ENCODE measurements around the gene VPS26B. TPM values are rescaled to one million over a fixed set of nuclear protein-coding genes. Genes with fewer than 3 reads are reported as not detected.
A peak's percentile ranks its signal among the peaks of the same experiment; 100 is the strongest.

The VPS26B gene
- total RNA-seq, 1 experiment from 2014 or later, result 39.1 TPM

DNA sequence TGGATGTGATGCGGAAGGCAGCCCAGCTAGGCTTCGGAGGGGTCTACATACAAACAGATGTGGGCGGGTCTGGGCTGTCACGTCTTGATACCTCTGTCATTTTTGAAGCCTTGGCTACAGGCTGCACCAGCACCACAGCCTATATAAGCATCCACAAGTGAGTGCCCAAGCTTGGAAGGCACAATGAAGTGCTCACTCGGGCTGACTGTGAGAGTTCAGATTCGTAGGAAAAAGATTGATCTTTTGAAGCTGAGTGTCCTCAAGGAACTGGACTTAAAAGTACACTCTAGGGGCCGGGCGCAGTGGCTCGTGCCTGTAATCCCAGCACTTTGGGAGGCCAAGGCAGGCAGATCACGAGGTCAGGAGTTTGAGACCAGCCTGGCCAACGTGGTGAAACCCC lies 32.6 kb downstream of the VPS26B start:
- no peak for DNase-seq (ENCODE audit: low read depth)

DNA sequence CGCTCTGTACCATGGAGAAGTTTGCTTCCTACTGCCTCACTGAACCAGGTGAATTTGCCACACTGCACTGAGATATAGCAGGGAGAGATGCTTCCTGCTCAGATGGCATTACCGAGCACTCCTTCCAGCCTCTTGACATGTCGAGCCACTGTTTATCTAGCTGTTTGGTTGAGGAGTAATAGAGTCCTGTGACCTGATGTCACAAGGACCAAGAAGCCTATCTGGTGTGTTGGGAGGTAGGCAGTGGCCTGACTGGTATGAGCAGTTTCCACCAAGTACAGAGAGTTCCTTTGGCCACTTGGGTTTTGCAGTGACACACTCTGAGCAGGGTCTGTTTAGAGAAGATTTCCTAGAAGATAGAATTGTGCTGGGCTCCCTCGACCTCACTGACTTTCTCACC lies 34.1 kb downstream of the VPS26B start:
- DNase-seq (ENCODE audit: low read depth), result no peak

DNA sequence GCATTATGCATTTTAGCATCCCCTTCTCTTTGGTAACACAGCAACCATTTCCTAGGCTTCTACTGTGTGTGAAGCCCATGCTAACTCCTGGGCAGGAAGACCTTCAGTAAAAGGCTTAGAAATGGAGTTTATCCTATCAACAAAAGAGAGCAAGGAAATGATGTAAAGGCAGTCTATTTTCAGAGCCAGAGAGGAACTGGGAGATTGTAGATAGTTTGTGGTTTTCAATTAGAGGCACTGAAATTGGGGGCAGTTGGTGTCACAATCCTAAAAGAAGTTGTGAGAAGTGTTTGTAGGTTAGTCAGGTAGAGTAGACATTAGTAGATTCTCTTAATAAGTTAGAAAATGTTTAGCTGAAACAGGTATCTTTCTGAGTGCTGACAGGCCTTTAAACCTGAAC lies 36.0 kb downstream of the VPS26B start:
- no peak for DNase-seq (ENCODE audit: low read depth)

DNA sequence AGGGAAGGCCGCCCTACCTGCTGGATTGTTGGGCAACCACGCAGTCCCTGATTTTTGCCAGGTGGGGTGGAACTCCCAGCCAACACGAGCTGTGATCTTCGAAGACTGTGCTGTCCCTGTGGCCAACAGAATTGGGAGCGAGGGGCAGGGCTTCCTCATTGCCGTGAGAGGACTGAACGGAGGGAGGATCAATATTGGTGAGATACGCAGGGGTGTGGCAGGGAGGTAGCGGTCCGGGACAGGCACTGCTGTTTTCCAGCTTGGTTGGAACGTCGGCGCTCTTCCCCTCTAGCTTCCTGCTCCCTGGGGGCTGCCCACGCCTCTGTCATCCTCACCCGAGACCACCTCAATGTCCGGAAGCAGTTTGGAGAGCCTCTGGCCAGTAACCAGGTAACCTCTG lies 36.5 kb downstream of the VPS26B start:
- no peak for DNase-seq (ENCODE audit: low read depth)

DNA sequence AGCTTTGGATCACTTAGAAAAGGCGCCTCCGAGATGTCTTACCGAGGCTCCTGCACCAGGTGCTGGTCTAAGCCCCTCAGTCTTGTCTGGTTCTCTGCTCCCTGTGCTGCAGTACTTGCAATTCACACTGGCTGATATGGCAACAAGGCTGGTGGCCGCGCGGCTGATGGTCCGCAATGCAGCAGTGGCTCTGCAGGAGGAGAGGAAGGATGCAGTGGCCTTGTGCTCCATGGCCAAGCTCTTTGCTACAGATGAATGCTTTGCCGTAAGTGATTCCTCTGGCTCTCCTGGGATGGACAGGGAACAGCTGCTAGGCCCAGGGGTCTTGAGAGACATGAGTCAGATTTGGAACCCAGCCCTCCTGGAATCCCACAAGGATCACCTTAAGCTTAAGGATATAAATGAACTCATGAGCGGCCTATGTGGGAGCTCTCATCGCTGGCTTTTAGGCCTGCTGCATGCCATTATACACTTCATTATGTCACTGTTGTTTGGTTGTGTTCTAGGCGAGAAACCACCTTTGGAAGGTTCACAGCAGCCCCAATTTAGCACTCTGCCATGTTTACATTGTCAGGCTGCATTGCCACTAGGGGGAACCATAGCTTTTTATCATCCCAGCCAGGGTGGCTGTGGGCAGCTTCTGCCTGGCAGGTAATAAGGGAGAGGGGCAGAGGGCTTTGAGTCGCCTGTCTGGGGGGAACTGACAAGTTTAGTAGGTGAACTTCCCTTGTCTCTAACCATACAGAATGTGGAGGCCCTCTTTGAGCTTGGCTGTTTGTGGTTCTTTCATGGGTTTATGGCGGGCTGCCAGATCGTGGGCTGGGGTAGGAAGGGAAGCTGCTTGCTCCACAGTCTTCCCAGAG lies 37.4 kb downstream of the VPS26B start:
- DNase-seq (ENCODE audit: low read depth), result peak; percentile 26

DNA sequence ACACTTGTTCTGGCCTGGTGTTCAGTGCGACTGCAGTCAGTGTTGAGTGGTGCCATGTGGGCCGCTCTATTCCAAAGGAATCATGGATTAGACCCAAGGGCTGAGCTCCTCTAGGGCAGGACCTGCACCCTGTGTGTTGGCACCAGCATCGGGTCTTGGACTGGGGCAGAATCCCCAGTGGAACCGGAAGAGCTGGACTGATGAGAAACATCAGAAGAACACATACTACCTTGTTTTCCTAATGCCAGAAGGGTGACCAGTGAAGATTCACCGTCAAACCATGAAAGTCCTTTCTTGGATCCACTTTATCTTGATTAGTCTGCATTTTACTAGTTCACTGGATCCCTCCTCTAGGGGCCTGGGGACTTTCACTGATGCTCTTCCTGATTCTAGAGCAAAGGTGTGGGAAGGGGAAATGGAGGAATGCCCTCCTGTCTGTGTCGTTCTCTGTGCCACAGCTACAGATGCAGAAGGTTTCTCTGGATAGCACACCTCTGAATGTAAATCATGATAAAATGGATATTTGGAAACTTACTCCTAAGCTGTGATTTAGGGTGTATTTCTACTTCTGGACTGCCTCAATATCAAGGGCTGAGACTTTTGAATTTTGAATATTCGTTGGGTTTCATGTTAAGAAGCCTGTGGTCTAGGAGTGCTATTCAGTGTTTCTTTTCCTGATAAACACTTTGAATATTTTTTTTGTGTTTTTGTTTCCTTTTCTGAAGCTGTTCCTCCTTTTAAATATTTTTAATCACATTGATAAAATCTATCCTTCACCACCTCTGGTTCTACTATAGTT lies 40.7 kb downstream of the VPS26B start:
- DNase-seq (ENCODE audit: low read depth), result no peak

DNA sequence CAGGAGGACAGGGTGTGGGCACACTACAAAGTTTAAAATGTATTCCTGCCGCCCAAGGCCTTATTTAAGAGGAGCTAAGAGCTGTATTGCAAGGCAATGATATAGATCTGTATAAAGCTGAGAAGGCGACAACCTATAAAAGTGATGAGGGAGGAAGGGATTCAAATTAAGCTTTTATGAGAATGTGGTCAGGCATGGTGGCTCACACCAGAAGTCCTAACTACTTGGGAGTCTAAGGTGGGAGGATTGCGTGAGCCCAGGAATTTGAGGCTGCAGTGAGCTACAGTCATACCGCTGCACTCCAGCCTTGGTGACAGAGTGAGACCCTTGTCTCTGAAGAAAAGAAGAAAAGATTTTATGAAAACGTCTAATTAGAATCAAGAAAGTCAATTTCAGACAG lies 42.0 kb downstream of the VPS26B start:
- DNase-seq (ENCODE audit: low read depth), result no peak

DNA sequence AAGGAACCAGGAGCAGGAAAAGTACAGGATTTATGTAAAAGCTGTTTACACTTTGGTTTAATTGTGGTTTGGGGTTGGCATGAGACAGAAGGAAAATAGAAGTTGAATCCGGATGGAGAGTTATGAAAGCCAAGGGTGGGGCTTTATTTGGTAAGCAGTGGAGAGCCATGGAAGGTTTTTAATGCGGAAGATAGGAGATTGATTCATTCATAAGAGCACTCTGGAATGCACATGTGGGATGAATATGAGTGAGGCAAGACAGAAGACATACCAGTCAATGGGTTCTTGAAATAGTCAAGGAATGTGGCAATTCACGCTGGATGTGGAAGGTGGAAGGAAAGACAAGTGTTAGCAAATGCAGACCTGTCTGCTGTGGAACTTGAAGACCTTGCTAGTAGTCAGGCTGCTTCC lies 42.4 kb downstream of the VPS26B start:
- DNase-seq (ENCODE audit: low read depth), result peak; percentile 86

DNA sequence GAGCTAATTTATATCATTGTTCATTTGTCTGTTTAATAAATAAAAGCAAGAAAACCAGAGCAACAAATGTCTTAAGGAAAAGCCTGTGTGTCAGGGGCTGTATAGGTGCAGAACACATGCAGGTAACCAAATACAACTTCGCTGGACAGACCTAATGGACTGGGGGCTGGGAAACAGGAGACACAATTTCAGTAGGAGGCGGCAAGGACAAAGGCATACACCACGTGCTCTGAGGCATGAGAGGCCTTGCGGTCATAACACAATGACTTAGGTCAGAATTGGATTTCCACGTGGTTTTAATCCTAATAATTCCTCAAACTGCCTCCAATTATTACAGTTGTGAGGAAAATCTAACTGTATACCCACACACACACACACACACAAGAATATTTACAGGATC lies 43.0 kb downstream of the VPS26B start:
- no peak for DNase-seq (ENCODE audit: low read depth)

DNA sequence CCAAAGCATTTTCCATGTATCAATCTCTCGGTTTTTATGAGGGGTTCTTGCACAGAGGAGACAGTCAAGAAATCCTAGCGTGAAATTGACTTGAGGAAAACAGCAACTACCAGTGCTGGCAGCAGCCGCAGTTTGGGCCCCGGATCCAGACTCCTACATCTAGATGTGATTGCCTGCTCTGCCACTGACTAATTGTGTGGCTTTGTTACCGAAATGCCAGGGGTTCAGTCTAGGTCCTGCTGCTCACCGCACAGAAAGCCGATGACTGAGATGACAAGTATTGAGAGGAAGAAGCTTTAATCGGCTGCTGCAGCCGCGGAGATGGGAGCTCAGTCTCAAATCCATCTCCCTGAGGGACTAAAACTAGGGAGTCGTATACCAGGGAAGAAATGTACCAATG lies 43.5 kb downstream of the VPS26B start:
- no peak for DNase-seq (ENCODE audit: low read depth)

DNA sequence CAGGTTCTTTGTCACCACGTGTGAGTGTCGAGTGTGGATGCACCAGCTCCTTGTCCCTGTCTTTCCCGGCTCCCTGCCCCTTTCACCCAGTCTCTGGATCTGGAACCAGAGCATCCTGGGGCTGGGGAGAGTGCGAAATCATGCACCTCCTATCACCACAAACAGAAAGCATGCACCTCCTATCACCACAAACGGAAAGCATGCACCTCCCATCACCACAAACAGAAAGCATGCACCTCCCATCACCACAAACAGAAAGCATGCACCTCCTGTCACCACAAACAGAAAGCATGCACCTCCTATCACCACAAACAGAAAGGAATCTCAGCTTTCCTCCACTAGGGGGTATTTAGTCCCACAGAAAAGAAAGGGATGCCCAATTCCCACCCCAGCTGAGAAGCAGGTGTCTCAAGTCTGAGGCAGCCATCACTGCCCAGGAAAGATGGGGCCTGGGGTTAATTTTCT lies 45.8 kb downstream of the VPS26B start:
- peak; percentile 28 for DNase-seq (ENCODE audit: low read depth)

DNA sequence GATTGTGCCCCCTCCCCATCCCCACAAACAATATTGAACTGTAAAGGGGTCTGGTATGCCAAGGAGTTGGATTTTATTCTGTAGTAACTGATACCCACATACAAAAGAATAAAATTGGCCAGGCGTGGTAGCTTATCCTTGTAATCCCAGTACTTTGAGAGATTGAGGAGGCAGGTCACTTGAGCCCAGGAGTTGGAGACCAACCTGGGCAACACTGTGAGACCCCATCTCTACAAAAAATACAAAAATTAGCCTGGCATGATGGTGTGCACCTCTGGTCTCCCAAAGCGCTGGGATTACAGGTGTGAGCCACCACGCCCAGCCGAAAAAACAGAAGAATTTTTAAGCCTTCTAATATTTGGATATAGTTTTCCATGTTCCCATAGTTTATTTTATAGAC lies 47.5 kb downstream of the VPS26B start:
- no peak for DNase-seq (ENCODE audit: low read depth)

DNA sequence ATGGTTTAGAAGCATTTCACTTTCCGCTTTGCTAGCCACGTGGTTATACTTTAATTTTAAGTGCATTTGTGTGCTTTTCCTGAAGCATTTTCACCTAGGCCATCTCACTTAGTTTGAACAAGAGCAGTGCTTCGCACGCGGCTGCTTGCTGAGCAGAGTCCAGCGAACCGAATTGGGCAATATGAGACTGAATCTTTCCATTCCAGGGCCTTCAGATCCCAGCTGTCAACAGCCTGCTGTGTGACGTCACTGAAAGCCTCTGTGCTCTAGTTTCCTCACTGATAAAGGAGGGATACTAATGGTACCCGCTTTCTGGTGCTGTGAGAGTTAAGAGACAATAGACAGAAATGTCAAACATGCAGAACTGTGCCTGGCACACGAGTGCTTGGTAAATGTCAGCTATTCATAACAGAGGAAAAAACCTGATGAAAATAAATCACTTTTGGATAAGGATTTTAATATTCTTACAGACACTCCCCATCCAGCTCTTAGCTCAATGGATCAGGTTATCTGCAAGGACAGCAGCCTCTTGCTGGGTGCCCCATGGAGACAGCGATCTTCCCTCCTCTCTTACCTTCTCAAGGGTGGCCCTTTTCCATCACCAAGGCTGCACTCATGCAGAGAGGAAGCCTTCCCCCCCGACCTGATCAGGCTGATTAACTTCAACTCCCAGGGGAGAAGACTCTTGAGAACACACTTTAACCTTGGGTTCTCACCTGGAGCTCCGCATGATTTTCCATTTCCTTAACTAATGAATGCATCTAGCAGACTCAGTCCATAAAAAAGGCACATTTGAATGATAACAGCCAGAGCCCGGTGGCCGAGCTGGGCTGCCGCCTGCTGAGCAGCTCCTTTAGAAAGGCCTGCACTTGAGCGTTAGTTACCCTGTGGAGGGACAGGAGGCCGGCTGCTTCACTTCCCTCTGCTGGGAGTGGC lies 48.2 kb downstream of the VPS26B start:
- DNase-seq (ENCODE audit: low read depth), result no peak

DNA sequence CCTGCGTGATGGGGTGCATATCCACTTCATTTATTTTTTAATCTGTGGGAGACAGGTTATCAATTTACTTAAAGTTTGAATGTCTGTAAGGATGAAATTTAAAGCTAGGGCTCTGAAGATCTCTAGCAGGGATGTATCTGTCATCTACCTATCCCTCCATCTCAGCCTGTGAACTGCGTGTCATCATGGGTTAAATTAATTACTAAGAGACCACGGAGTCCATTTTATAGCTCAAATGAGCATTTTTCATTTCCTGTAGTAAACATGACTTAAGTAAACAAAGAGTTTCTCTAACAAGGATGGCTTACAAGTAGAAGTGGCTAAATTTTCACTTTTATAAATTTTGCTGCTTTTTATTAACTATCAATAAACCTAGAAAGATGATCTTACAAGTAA lies 48.8 kb downstream of the VPS26B start:
- no peak for DNase-seq (ENCODE audit: low read depth)

DNA sequence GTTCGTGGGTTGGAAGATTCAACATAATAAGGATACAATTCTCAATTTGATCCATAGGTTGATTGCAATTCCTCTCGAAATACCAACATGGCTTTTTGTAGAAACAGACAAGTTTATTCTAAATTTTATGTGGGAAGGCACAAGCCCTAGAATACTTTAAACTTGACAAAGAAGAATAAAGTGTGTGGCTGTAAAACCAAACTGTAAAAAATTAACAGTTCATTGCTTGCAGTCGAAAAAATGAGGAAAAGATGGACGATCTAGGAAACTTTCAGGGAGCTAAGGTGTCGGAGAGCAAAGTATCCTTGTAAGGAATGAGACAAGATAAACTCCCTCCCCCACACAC lies 50.7 kb downstream of the VPS26B start:
- DNase-seq (ENCODE audit: low read depth), result no peak

DNA sequence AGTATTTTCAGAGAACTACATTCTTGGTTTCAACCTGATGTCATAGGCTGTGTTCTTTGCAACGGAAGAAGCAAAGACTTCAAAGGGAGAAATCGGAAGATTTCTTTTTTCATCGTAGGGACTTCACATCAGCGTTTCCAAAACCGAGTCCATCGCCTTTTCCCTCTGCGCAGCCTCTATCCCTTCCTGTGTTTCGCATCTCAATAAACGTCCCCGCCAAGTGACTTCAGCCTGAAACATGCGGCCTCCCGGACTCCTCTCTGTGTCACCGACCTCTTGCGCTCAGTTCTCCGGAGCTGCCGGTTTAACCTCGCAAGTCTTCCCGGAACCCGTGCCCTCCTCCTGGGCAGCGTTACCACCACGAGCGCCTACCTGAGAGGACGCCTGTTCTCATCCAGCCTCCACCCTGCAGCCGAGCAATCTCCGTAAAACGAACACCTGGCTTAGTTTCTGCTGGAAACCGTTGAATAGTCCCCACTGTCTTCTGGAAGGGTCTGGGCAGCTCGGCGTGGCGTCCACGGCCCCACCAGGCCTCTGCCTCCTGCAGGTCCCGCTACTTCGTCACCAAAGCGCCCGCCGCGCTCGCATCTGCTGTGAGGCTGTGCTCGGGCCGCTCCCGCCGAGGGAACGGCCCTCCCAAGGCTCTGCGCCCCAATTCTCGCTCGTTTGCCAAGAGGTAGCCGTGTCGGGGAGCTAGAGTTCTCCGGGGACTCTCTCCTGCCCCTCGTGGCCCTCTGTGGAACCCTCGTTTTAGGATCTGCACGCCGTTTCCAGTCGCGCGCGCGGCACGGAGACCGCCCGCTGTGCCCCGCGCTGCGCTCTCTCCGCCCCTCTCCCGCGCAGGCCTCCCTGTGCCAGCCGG lies 51.3 kb downstream of the VPS26B start, which contains the start of gene GLB1L3:
TSS of gene GLB1L3 (plus strand) at position 846 of the 862 bp plus-strand sequence. CDS start 362 bp downstream, outside the sequence.
- no peak for DNase-seq (ENCODE audit: low read depth)

DNA sequence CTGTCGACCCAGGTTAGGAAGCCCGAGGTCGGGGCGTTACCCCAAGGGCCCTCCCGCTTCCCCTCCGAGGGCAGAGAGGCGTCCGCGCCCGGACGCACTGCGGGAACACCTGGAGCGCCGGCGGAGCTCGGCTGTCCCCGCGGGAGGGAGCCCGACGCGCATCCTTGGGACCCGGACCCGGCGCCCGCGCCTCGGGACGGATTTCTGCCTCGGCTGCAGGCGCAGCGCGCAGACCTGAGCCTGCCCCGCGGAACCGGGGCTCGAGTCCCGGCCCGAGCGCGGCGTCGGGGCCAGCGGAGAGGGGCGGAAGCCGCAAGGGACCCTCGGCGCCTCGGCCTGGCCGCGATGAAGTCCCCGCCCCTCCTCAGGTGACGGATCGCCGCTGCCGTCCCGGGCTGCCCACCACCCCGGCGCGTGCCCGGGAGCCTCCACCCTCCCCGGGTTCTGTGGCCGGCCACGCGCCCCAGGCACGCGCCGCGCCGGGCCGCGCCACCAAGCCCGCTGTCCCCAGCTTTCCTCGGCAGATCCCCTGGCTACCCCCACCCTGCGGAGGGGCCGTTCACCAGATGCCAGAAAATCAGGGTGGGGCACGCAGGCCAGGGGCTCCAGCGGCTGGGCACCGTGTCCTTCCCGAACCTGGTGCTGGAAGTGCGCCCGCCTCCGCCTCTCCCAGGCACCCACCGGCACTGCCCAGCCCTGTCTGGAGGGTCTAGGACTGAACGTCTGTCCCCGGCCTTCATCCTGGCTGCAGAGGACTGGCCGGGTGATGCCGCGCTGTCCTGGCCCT lies 52.1 kb downstream of the VPS26B start:
- DNase-seq (ENCODE audit: low read depth), result no peak

DNA sequence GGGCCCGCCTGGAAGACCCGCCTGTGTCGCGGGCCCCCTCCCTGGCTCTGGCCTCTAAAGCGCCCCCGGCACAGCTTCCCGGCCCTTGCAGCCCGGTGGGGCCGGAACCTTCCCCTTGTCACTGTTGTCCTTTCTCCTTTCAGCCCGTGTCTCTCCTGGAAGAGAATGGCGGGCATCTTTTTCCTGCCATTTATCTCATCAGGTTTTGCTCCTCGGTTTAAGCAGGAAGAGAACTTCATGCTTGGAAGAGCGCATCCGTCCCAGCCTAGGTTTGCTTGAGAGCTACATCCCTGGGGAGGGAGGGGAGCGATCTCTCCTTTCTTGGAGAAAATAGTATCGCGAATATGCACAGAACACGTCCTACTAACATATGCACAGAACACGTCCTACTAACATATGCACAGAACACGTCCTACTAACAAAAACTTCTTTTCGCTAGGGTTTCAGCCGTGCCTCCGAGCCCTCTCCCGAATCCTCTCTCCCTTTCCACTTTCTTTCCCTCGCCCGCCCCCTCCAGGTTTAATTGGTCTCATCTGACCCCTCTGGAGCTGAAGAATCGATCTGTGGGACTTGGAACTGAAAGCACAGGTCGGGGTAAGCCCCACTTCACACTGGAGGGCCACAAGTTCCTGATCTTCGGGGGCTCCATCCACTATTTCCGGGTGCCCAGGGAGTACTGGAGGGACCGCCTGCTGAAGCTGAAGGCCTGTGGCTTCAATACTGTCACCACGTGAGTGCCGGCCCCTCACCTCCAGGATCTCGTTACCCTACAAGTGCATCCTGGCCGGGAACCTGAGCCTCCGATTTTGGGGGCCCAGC lies 52.9 kb downstream of the VPS26B start:
- DNase-seq (ENCODE audit: low read depth), result no peak

DNA sequence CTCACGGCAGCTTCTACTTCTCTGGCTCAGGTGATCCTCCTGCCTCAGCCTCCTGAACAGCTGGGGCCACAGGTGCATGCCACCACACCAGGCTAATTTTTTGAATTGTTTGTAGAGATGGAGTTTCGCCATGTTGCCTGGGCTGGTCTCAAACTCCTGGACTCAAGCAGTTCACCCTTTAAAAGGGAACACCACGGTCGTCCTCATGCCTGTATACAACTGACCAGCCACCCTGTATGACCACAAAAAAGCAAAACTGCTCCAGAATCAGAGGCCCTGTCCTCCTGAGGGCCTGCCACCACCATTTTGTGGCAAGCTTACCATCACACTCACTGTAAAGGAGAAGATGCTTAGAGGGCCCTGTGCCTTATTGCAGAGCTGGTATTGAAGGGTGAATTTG lies 53.9 kb downstream of the VPS26B start:
- no peak for DNase-seq (ENCODE audit: low read depth)

Measured in HT1080 (cell line).